ENCODE measurements around the gene SPACA6. TPM values are rescaled to one million over a fixed set of nuclear protein-coding genes. Genes with fewer than 3 reads are reported as not detected.
A peak's percentile ranks its signal among the peaks of the same experiment; 100 is the strongest.

The SPACA6 gene
- total and polyA plus RNA-seq, 9 of the 15 experiments (the other 6 are each of a cell fraction or from before 2014, with no cell fraction given): 1.3 to 17.3 (median 6.2) TPM

- Histone ChIP-seq H3K27me3 (ENCODE audit: control insufficient read depth in 2 of 2, insufficient read depth in 2 of 2, low read length in 2 of 2) (peaks cover 0 to 4% of the 10 kb centered on the region in 2 experiments; a peak in 1 of 5 replicates), H3K4me3 (no peak overlapping the region), H3K9ac (ENCODE audit: insufficient read depth in 1 of 2, low read depth in 2 of 2, low read length in 2 of 2) (no peak overlapping the region), H4K20me1 (replicated peaks; ENCODE audit: control insufficient read depth, insufficient read depth, low read length) (no peaks in the 10 kb centered on the region), H3K4me2 (ENCODE audit: insufficient read depth, low read length) (no peak overlapping the region), H3K36me3 (ENCODE audit: control insufficient read depth, insufficient read depth, low read length) (no peaks in the 10 kb centered on the region), H3K4me1 (replicated peaks in 1 of 2; ENCODE audit: control insufficient read depth in 2 of 2, insufficient read depth in 2 of 2, low read length in 2 of 2) (peaks cover 12 to 29% of the 10 kb centered on the region in 2 experiments; a peak in 4 of 5 replicates), H3K9me1 (ENCODE audit: control insufficient read depth, insufficient read depth, low read length) (no peaks in the 10 kb centered on the region), H3K79me2 (ENCODE audit: control insufficient read depth, insufficient read depth, low read length) (no peaks in the 10 kb centered on the region), H3K9me3 (replicated peaks; ENCODE audit: control insufficient read depth, insufficient read depth, low read depth, low read length) (no peaks in the 10 kb centered on the region), H2AFZ (ENCODE audit: low read depth, low read length) (no peak overlapping the region), H3K27ac (ENCODE audit: extremely low read depth, low read depth, low read length) (no peak overlapping the region)
- FAIRE-seq (no peak), ATAC-seq (no peak), DNase-seq (ENCODE audit: extremely low read depth in 1 of 4, low spot score in 3 of 4) (no peak)
- in situ Hi-C loops (cut with MboI): no loop called here
- ChIA-PET POLR2A (interaction anchor here (0.9 kb wide), 1 partner anchor 10 kb away, joined by 4 read pairs; no protein-coding TSS in a partner anchor), CTCF (ENCODE audit: low intra/inter-chr PET ratio) (no interaction called here)
- no TSS peak for BruUV-seq (replicated peaks)
- intact Hi-C loops (cut with micrococcal nuclease): no loop called here
- 32% methylated on average over 7 of the region's 7 CpGs for WGBS (ENCODE audit: insufficient coverage, low coverage, missing lambda C conversion rate)
- no peak for TF ChIP-seq RBM25 (IDR thresholded peaks at IDR 0.05; ENCODE audit: low read depth, low read length, severe bottlenecking)
- TF ChIP-seq HMBOX1 (IDR thresholded peaks at IDR 0.05): no peak
- TF ChIP-seq BCOR (IDR thresholded peaks at IDR 0.05): peak; percentile 91
- no peak for TF ChIP-seq TAF9B (IDR thresholded peaks at IDR 0.05; ENCODE audit: partially characterized antibody)
- TF ChIP-seq YBX1 (IDR thresholded peaks at IDR 0.05): no peak
- no peak for TF ChIP-seq LEF1 (IDR thresholded peaks at IDR 0.05)
- TF ChIP-seq GABPB1 (CRISPR knock-in tag; IDR thresholded peaks at IDR 0.05): no peak
- no peak for TF ChIP-seq HNRNPK (IDR thresholded peaks at IDR 0.05; ENCODE audit: low read depth, low read length, poor library complexity, severe bottlenecking)
- no peak for TF ChIP-seq ZNF121 (CRISPR knock-in tag; conservative IDR thresholded peaks at IDR 0.05)
- no peak for TF ChIP-seq FOXJ3 (CRISPR knock-in tag; IDR thresholded peaks at IDR 0.05)
- no peak for TF ChIP-seq SMAD1 (IDR thresholded peaks at IDR 0.05; ENCODE audit: low read depth, low read length, partially characterized antibody)
- no peak for TF ChIP-seq LCOR (CRISPR knock-in tag; IDR thresholded peaks at IDR 0.05)
- peak in 1 of 2 experiments; percentile 96; a peak in 2 of 4 replicates for TF ChIP-seq FOXA3 (CRISPR knock-in tag; conservative IDR thresholded peaks at IDR 0.05 in 1 of 2, IDR thresholded peaks at IDR 0.05 in 1 of 2)
- TF ChIP-seq STAT5B (CRISPR knock-in tag; IDR thresholded peaks at IDR 0.05): no peak
- no peak for TF ChIP-seq THRA (IDR thresholded peaks at IDR 0.05)
- TF ChIP-seq TARDBP (IDR thresholded peaks at IDR 0.05): no peak
- TF ChIP-seq, protein P1, sequence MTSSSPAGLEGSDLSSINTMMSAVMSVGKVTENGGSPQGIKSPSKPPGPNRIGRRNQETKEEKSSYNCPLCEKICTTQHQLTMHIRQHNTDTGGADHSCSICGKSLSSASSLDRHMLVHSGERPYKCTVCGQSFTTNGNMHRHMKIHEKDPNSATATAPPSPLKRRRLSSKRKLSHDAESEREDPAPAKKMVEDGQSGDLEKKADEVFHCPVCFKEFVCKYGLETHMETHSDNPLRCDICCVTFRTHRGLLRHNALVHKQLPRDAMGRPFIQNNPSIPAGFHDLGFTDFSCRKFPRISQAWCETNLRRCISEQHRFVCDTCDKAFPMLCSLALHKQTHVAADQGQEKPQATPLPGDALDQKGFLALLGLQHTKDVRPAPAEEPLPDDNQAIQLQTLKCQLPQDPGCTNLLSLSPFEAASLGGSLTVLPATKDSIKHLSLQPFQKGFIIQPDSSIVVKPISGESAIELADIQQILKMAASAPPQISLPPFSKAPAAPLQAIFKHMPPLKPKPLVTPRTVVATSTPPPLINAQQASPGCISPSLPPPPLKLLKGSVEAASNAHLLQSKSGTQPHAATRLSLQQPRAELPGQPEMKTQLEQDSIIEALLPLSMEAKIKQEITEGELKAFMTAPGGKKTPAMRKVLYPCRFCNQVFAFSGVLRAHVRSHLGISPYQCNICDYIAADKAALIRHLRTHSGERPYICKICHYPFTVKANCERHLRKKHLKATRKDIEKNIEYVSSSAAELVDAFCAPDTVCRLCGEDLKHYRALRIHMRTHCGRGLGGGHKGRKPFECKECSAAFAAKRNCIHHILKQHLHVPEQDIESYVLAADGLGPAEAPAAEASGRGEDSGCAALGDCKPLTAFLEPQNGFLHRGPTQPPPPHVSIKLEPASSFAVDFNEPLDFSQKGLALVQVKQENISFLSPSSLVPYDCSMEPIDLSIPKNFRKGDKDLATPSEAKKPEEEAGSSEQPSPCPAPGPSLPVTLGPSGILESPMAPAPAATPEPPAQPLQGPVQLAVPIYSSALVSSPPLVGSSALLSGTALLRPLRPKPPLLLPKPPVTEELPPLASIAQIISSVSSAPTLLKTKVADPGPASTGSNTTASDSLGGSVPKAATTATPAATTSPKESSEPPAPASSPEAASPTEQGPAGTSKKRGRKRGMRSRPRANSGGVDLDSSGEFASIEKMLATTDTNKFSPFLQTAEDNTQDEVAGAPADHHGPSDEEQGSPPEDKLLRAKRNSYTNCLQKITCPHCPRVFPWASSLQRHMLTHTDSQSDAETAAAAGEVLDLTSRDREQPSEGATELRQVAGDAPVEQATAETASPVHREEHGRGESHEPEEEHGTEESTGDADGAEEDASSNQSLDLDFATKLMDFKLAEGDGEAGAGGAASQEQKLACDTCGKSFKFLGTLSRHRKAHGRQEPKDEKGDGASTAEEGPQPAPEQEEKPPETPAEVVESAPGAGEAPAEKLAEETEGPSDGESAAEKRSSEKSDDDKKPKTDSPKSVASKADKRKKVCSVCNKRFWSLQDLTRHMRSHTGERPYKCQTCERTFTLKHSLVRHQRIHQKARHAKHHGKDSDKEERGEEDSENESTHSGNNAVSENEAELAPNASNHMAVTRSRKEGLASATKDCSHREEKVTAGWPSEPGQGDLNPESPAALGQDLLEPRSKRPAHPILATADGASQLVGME (CRISPR knock-in tag; IDR thresholded peaks at IDR 0.05): no peak
Measured at GRCh38 chr19:51727349-51727880, 34.3 kb downstream of the SPACA6 start.
